ENCODE measurements around the gene TST.

Gene TST

GRCh38 chr22:37054600-37055365 lies 35.5 kb upstream of the TST start:
- no peak overlapping the region for H3K27ac ChIP-seq
- DNase-seq (ENCODE audit: low read depth, low spot score), result no peak

- DNase-seq (ENCODE audit: low read depth, low spot score), result no peak
- H3K27ac ChIP-seq, result no peak overlapping the region
Measured at GRCh38 chr22:37054056-37054395, 34.8 kb upstream of the TST start.

GRCh38 chr22:37053310-37054055 lies 34.2 kb upstream of the TST start:
- H3K27ac ChIP-seq, result no peak overlapping the region
- DNase-seq (ENCODE audit: low read depth, low spot score), result no peak

GRCh38 chr22:37052386-37053309 lies 33.4 kb upstream of the TST start:
- no peak overlapping the region for H3K27ac ChIP-seq
- DNase-seq (ENCODE audit: low read depth, low spot score), result no peak

GRCh38 chr22:37051391-37052385 lies 32.4 kb upstream of the TST start, which contains the start of gene KCTD17:
Gene KCTD17 (plus strand): TSS chr22:37051742. CDS start chr22:37051761, 19 bp downstream.
- no peak for DNase-seq (ENCODE audit: low read depth, low spot score)
- no peak within 1 kb of the TSS for H3K27ac ChIP-seq

GRCh38 chr22:37050913-37051312 lies 31.7 kb upstream of the TST start:
- H3K27ac ChIP-seq, result no peak overlapping the region
- DNase-seq (ENCODE audit: low read depth, low spot score), result no peak

GRCh38 chr22:37049224-37049623 lies 30.0 kb upstream of the TST start:
- no peak for DNase-seq (ENCODE audit: low read depth, low spot score)
- no peak overlapping the region for H3K27ac ChIP-seq

GRCh38 chr22:37048133-37048532 lies 28.9 kb upstream of the TST start:
- DNase-seq (ENCODE audit: low read depth, low spot score), result no peak
- no peak overlapping the region for H3K27ac ChIP-seq

GRCh38 chr22:37047006-37047405 lies 27.8 kb upstream of the TST start:
- no peak overlapping the region for H3K27ac ChIP-seq
- DNase-seq (ENCODE audit: low read depth, low spot score), result no peak

GRCh38 chr22:37046589-37046988 lies 27.3 kb upstream of the TST start:
- DNase-seq (ENCODE audit: low read depth, low spot score), result no peak
- H3K27ac ChIP-seq, result no peak overlapping the region

- DNase-seq (ENCODE audit: low read depth, low spot score), result no peak
- H3K27ac ChIP-seq, result no peak overlapping the region
Measured at GRCh38 chr22:37045958-37046357, 26.7 kb upstream of the TST start.

GRCh38 chr22:37044634-37045625 lies 25.7 kb upstream of the TST start:
- peak overlapping the region; percentile 37 for H3K27ac ChIP-seq
- peak; percentile 14 for DNase-seq (ENCODE audit: low read depth, low spot score)

- peak overlapping the region; percentile 37 for H3K27ac ChIP-seq
- DNase-seq (ENCODE audit: low read depth, low spot score), result peak; percentile 34
Measured at GRCh38 chr22:37043828-37044538, 24.7 kb upstream of the TST start.

GRCh38 chr22:37043209-37043827 lies 24.1 kb upstream of the TST start:
- H3K27ac ChIP-seq, result no peak overlapping the region
- no peak for DNase-seq (ENCODE audit: low read depth, low spot score)

- DNase-seq (ENCODE audit: low read depth, low spot score), result no peak
- H3K27ac ChIP-seq, result no peak overlapping the region
Measured at GRCh38 chr22:37039466-37039865, 20.2 kb upstream of the TST start.

- H3K27ac ChIP-seq, result no peak overlapping the region
- DNase-seq (ENCODE audit: low read depth, low spot score), result no peak
Measured at GRCh38 chr22:37037669-37038068, 18.4 kb upstream of the TST start.

- DNase-seq (ENCODE audit: low read depth, low spot score), result no peak
- H3K27ac ChIP-seq, result no peak overlapping the region
Measured at GRCh38 chr22:37036655-37037377, 17.6 kb upstream of the TST start.

All from epithelial cell of prostate (primary cell).